CD4-positive, alpha-beta T cell treated with Interleukin-12 subunit alpha and Interleukin-12 subunit beta, for 1 hour (primary cell): ENCODE data around the gene TTI1.
"Not testable (repeated sequence)": the region's sequence is repeated elsewhere in the genome, so short reads cannot be mapped to it uniquely, and the experiment has no call there.

ENCODE experiments used
- DNase-seq: peaks from one replicate; pipeline ENCODE4 v3.0.0-alpha.2; 2020

The TTI1 gene

DNA sequence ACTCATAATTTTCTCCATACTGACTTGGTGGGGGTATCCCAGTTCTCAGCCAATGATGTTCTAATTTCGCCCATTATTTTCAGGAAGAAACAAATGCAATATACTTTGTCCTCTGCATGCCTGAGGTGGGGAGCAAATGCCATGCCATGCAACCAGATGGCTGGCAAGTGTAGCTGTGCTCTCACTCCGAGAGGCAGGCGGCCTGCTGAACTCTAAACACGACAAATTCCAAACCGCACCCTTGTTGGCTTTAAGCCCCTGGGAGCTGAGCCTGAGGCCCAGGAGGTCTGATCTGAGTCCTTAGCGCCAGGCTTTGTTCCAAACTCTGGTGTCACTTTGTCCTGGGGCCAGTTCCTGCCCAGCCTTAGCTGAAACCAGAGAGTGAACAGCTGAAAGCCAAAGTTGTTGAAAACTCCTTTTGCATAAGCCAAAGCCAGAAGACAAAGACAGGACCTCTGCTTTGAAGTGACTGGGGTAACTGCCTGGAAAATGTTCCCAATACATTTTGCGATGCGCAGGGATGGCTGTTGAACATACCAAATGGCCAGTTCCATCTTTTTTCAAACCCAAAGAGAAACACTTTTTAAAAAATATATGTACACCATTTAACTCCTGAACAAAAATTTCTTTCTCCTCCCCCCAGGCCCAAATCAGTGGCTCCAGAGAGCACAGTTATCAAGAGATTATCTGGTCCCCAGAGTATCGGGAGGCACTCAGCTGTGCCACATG, 46.2 kb downstream of the TTI1 start:
- DNase-seq, result no peak

DNA sequence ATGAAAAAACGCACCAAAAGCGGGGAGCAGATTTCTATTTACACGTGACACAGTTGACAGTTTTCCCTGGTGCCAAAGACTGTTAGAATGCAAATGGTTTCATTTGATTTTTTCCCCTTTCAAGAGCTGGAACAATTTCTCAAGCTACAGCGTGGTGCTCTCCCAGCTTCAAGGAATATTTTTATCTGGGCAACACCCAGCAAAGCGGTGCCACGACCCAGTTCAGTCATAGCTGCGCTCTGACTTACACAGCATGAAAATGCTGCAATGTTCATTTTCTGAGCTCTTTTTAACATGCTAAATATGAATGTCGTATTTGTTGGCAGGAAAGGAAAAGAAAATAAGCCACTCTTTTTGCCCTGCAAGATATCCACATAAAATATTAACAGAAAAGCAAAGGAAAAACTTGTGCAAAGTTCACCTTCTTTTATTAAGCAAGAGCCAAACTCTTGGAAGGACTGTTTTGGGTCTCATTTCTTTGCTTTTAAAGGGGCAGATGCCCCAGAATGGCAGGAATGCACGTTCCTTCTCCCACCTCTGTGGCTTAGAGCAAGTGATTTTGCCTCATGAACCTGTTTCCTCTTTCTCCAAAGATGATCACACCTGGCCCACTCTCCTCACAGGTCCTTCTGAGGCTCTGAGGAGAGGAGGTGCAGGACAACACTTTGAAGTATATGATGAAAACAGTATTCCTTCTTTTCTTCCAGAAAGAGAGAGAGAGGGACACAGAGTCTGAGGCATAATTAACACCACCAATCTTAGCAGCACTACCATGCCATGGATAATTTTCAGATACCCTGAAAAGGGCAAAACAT, 47.0 kb downstream of the TTI1 start:
- no peak for DNase-seq

DNA sequence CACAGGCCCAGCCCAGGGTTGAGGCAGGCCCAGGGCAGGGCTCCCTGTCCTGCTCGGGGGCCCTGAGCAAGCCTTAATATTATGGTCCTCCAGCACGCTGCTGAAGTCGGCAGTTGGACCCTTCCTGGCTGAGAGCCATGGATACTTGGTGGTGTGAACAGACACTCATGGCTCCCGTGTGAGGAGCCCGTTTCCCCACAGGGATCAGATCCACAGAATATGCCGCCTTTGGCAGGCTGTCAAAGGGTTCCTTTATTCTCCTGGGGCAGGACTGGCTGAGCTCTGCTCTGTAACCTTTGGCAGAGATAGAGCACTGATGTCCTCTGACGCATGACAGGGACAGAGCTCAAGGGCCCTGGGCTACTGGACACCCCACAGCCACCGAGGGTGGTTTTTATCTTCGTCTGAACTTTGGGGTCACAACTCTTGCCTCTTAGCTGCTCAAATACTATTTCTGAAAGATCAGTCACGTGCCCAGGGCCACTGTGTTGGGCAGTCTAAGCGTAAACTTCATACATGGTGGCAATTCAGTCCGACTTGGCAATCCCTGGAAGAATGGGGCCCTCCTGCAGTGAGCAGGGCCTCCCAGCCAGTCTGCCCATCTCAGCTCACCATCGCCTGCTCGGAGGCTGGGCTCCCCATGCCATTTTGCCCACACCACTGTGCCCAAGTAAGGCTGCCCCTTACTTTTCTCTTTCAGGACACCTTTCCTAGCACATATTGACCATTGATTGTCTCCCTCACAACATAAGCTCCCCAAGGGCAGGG, 49.1 kb downstream of the TTI1 start:
- no peak for DNase-seq

DNA sequence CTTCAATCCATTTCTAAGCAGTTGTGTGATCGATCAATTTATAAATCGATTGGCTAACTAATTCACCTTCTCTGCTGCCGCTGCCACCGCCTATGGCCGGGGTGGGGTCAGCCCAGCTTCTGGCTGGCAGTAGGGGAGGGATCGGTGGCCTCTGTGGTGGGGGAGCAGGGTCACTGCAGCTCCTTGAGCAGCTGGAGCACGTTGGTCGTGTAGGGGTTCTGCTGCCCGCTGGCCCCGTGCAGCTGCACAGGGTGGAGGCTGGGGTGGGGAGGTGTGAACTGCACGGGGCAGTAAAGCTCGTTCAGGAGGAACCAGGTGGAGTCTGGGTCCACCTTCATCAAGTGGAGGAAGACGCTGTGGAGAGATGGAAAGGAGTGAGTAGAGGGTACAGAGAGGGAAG, 50.0 kb downstream of the TTI1 start:
- DNase-seq, result no peak

DNA sequence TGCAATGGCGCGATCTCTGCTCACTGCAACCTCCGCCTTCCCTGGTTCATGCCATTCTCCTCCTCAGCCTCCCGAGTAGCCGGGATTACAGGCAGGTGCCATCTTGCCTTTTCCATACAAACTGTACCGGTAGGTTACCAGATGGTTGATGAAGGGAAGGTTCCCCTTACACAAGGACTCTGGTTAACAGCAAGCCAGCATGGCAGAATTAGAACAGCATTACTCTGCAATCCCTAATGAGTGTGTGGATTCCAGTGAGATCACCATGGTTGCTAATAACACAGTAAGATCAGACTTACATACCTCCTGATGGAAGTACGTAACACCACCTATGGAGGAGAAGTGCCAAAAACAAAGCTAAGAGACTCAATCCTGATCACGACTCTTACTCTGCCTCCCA, 51.7 kb downstream of the TTI1 start:
- no peak for DNase-seq

DNA sequence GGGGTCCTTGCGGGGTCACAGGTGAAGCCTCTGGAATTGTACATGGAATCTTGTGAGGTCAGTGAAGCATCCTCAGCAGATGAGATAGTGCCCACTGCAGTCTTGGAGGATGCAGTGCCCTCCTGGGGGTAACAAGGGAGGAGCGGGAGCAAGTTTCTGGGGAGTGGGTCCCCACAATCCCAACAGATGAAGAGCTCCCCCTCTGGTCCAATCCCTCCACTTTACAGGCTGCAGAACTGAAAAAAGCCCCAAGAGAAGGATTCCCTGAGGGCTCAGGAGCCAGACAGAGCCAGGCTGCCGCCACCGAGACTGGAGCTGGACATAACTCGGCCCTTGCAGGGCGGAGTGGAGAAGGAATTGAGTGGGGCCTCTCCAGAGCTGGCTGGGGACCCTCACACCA, 52.4 kb downstream of the TTI1 start:
- DNase-seq, result no peak

DNA sequence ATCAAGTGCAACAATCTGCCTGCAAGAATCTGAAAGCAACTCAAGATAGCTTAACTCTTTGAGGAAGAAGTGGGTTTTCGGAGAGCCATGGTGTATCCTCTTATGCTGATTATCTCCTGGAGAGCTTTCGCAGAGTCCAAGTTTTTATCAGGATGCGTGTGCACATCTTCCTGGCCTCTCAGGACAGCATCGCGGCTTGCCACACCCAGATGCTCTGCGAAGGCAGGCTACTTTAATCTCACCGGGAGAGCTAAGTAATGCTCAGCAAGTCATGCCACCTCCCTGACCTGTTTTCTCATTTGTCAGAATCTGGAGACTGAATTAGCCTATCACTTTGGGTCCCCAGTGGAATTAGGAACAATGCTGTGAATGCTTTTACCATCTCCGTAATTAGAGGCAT, 52.9 kb downstream of the TTI1 start:
- no peak for DNase-seq

DNA sequence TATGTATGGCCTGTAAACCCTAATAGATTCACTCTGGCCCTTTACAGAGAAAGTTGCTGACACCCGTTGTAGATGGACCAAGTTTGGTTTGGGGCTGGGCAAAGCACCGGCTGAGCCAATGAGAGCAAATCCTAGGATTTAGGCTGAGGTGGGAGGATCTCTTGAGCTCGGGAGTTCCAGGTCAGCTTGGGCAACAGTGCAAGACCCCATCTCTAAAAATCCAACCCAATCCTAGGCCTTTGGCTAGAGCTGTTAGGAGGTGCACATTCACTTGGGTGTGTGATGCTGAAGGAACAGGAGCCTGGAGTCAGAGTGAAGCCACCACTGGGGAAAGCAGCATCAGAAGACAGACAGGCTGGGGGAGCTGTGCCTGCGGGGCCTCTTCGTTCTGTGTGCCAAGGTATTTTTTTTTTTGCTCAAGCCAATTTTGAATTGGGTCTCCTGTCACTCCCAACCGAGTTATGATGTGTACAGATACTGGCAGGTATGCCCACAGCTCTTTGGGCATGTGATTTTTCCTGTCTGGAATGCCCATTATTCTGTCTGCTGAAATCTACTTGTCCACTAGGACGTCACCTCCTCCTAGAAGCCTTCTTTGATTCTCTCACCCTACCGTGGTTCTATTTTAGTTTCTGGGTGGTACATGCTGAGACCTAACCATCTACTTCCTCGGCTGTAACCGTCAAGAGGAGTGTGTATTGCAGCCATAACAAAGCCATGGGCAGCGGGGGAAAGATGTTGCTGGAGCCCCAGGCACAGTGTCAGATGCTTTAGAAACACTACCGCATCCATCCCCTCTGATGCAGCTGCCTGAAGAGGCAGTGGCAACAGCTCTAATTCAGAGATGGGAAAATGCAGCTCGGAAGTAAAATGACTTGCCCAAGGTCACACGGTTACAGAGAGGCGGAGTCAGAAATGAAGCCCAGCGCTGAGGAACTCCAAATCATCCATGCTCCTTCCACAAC, 54.0 kb downstream of the TTI1 start:
- no peak for DNase-seq

DNA sequence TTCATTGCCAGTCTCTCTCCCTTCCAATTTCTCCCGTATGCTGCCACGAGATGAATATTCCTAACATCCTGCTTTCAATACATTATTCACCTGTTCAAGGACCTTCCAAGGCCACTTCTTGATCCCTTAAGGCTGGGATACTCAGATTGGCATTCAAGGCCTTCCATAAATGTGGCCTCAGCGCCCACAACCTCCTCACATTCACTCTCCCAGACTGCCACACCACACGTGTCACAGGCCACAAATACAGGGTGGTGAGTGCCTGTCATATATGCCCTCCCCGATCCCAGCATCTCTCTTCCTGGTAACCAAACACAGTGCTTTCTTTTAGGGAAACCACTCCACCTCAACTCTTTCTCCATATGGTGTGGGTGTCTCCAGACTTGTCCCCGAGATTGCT, 55.5 kb downstream of the TTI1 start:
- DNase-seq, result no peak

DNA sequence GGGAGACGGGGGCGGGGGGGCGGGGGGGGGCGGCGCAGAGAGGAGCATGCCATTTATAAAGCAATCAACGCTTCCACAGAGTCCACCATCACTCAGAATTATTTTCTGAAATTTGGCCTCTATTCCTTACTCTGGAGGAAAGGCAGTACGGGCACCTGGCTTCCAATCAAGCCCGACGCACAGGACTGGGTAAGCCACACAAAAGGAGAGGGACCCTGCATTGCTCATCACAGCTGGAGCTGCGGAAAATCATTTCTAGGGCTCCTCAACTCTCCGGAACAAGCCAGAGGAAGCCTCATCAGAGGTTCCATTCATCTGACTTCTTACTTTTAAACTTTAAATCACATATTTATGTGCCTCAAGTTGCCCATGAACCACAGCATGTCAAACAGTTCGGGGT, 55.9 kb downstream of the TTI1 start:
- DNase-seq, result no peak

DNA sequence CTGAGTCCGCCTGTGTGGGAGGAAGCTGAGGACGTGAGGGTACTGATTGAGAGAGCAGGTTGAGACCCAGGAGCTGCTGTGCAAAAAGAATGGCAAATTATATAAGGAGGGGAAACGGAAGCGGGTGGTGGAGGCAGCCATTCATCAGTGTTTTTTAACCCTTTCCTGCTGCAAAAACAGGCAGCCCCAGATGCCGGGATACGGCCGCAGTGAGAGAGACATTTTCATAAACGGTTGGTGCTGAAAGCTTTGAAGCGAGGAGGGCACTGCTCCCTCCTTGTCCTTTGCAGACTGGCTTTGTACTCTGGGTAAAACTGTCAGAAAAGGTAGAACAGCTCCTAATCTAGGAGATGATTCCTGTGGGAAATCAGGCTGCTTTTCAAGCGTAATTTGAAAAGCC, 56.4 kb downstream of the TTI1 start:
- DNase-seq, result no peak

DNA sequence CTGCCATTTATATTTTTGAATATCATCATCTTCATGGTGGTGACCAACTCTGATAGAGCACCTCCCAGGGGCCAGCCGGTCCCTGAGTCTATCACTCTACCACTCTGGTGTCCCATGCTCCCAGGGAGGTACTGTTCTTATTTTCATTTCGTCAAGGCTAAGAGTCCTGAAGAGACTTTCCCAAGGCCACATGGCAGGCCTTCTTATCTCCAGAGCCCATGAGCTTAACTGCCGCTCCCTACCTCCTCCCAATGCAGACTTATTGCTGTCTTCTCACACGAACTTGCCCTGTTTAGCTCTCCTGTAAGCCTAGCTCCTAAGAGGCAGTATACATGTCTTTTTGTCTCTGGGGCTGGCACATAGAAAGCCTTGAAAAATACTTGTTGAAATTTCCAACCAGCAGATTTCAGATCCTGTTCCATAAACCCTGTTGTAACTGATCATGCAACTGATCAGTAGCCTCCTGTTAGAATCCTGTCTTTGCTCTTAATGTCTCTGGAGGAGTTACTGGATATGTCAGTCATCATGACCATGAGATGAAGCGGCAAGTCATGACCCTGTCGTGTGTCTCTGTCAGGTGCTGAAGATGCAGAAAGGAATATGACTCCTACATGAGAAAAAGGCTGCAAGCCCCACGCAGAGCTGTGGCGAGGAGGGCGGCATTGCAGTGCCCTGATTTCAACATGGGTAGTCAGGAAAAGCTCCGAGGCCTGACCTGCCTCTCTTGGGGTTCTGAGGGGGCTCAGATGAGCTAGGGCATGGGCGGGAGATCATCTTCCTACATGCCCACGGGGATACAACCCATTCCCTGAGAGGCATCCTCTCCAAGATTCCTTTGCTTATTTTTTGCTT, 60.0 kb downstream of the TTI1 start:
- no peak for DNase-seq

DNA sequence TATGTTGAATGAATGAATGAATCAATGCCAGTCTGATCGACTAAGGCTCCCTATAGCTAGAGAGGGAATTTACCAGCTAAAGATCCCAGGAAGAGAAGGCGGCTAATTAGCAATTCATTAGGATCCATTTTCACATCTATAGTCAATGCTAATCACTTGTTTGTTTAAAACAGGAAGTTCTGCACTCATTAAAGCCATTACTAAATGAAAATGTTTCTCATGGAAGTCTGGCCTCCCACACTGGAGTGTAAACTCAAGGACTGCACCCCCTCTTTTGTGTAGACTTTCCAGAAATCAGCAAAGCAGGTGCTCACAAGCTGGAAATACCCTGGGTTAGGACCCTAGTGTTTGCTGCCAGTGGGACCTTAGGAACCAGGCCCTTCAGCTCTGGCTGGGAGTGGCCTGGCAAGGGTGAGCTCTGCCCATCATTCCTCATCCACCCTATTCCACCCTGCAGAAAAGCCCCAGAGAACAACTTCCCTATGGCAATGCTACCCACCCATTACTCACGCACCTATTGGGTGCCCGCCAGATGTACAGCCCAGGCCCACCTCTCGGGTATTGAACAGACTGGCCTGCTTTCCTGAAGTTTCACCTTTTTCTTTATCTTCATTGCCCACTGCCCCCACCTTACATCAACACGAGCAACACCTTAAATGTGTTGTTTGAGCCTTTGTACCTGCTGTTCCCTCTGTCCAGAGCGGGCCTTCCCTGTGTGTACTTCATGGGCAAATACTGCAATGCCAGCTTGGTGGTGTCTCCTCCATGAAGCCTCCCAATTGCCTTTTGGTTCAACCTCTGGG, 60.8 kb downstream of the TTI1 start:
- DNase-seq, result no peak

DNA sequence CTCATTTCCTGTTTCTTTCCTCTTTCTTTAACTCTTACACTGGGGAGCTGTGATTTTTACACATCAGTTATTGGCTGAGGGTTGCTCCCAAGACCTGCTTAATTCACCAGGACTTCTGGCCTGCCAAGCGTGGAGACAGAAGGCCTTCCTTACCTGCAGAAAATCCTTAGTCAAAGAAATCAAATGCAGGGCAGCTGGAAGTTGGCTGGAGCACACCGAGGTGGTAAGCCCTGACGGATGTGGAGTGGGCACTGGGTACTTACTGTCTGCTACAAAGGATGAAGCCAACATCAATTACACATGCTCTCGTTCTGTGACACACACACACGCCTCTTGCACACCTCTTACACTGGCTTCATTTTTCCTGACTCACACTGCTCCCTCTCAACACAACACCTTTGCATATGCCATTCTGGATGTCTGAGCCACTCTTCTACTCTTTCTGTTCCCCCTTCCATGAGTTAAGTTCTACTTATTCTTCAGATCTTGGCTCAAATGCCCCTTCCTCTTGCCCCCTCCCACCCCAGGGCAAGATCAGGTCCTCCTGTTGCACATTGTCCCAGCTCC, 61.6 kb downstream of the TTI1 start:
- no peak for DNase-seq

DNA sequence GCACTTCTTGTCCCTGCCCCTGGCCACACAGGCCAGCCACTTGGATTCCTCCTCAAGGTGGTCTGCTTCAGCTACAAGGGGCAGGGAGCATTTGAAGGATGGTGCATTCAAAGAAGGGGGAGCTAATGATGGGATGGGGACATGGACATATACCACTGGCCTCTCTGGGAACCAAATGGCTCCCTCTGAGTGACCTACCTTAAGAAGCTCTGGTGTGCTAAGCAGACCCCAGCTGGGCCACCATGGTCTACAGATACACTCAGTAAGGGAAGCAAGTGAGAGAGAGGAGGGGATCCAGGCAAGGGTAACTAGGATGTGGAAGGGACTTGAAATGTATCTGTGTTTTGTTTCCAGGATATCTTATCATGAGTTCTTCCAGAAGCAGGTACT, 62.4 kb downstream of the TTI1 start:
- no peak for DNase-seq

DNA sequence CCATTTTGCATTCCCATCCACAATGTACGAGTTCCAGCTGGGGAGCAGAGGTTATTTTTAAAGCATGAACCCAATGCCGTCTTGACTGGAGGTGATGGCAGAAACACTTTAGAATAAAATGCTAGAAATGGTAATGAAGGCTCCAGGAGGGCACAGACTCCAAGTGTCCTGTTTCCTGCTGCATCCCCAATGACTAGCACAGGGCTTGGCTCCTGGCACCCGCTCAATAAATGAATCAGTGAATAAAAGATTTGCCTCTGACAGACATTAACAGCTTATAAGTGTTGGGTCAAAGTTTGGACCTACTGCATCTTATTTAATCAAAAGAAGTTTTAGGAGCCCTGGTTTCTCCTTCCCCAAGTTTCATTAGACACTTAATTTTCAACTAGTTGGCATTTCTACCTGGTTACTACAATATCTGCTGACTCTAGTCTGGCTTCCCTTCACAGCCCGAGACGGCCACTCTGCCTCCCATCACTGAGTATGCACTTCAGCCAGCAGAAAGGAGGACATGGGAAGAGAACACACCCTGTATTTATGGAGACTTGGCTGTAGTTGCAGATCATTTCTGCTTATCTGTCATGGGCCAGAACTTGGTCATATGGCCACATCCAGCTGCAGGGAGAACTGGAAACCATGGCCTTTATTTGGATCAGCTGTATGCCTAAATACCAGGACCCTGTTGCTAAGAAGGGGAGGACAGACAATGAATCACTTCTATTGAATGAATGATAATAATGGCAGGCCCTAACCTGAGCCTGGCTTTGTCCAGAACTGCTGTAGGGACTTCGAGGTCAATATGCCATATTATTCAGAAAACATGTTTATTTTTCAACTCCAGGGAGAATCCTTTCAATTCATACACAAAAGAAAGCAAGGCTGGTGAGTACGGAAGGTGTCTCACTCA, 63.1 kb downstream of the TTI1 start:
- DNase-seq, result no peak

DNA sequence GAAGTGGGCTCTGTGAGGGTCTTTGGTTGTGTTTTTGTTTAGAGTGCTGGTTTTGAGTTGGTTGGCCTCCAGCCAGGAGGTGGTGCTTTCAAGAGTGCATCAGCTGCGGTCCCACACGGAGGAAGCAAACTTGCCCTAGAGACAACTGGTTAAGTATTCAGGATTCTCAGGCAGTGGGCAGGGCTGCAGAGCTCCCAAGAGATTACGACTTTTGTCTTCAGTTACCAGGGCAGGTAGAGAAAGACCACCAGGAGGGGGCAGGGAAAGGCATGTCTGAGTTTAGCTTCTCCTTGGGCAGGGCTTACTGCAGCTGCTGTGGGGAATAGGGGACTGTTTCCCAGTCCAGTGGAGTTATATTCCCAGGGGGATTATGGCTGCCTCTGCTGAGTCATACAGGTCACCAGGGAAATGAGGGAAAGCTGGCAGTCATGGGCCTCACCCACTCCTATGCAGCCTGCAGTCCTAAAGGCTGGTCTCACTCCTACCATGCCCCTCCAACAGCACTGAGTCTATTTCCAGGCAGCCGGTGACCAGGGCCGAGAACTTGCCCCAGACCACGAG, 64.3 kb downstream of the TTI1 start:
- DNase-seq, result no peak

DNA sequence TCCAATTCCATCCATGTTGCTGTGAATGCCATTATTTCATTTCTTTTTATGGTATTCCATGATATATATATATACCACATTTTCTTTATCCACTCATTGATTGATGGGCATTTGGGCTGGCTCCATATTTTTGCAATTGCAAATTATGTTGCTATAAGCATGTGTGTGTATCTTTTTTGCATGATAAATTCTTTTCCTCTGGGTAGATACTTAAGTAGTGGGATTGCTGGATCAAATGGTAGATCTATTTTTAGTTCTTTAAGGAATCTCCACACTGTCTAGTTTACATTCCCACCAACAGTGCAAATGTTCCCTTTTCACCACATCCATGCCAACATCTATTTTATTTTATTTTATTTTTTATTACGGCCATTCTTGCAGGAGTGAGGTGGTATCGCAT, 69.8 kb downstream of the TTI1 start:
- not testable (repeated sequence) for DNase-seq

DNA sequence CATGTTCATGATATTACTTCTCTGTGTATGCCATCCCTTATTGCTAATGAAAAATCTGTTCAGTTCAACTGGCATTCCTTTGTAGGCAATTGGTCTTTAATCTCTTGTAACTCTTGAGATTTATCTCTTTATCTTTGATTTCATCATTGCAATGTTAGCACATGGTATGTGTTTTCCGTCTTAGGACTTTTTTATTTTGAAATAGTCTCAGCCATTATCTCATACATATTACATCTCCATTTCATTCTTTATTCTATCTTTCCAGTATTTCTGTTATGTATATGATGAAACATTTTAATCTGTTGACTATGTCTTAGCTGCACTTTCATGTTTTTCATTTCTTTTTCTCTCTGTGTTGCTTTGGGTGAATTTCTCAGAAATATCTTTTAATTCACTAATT, 72.2 kb downstream of the TTI1 start:
- no peak for DNase-seq
